ENCODE measurements around the gene DLGAP5.

Gene DLGAP5

DNA sequence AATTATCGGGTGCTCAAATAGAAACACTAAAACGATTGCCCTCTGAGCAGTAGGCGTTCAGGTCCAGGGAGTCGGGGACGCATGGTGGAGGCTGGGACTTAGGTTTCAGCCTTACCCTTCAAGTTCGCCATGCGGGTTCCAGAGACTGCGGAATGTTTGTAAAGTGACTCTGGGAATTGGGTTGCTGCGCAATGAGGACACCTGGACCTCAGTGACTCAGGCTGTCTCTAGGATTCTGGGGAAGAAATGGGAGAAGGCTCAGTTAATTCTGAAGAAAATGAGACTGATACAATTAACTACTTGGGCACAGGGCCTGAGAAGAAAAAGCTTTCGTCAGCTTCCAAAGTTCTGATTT lies 61.2 kb downstream of the DLGAP5 start:
- in situ Hi-C loops (cut with MboI; ENCODE audit: low sequenced_read_pairs): no loop called here

GRCh38 chr14:55129428-55130195 lies 61.8 kb downstream of the DLGAP5 start:
- in situ Hi-C loops (cut with MboI; ENCODE audit: low sequenced_read_pairs): no loop called here

GRCh38 chr14:55129086-55129427 lies 62.3 kb downstream of the DLGAP5 start, which contains the start of gene LGALS3:
Gene LGALS3, plus strand, starts transcription at chr14:55129252. Its CDS starts 8,122 bp downstream, at chr14:55137374.
- in situ Hi-C loops (cut with MboI; ENCODE audit: low sequenced_read_pairs): no loop called here

- in situ Hi-C loops (cut with MboI; ENCODE audit: low sequenced_read_pairs): no loop called here
Measured at GRCh38 chr14:55128386-55129085, 62.8 kb downstream of the DLGAP5 start.

GRCh38 chr14:55127460-55127951 lies 63.9 kb downstream of the DLGAP5 start:
- in situ Hi-C loops (cut with MboI; ENCODE audit: low sequenced_read_pairs): no loop called here

DNA sequence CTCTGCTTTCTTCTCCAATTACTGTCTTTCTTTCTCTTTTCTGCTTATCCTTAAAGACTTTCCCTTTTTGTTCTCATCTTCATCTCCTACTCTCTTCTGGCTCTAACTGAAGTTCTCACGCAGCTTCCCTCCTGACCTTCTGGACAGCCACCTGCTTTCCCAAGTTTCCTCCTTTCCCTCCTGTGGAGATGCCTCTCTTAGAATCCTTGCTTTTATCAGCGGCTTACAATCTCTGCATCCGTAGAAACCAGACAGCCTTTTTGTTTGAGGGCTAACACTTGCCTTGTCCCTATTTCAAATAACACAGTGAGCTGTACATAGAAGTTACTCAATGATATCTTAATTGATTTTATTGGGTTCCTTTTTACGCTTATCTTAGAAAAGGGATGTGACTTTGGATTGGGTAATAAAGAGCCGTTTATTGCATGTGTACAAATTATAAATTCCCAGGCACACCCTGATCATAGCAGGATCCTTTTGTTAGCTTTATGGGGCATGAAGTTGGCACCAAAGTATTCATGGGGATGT lies 64.4 kb downstream of the DLGAP5 start:
- in situ Hi-C loops (cut with MboI; ENCODE audit: low sequenced_read_pairs): no loop called here

- in situ Hi-C loops (cut with MboI; ENCODE audit: low sequenced_read_pairs): no loop called here
Measured at GRCh38 chr14:55126034-55126433, 65.4 kb downstream of the DLGAP5 start.

- in situ Hi-C loops (cut with MboI; ENCODE audit: low sequenced_read_pairs): no loop called here
Measured at GRCh38 chr14:55125403-55125802, 66.0 kb downstream of the DLGAP5 start.

- in situ Hi-C loops (cut with MboI; ENCODE audit: low sequenced_read_pairs): no loop called here
Measured at GRCh38 chr14:55124774-55125386, 66.5 kb downstream of the DLGAP5 start.

GRCh38 chr14:55123852-55124639 lies 67.3 kb downstream of the DLGAP5 start:
- in situ Hi-C loops (cut with MboI; ENCODE audit: low sequenced_read_pairs): no loop called here

DNA sequence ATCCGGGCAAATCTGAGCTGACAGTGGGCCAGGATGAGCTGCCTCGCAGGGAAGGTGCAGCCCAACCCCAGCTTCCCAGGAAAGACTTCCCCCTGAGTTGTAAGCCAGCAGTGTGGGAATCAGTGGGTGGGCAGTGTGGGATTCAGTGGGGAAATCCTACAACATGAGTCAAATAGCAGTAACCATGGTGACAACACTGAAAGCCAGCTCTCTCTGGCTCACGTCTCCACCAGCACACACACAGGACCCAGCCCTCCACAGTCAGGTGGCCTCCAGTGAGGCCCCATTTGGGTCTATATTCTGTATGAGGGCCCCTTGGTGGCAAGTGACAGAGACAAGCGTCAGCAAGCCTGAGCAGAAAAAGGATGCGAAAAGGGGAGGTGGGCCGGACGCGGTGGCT lies 68.3 kb downstream of the DLGAP5 start:
- in situ Hi-C loops (cut with MboI; ENCODE audit: low sequenced_read_pairs): no loop called here

DNA sequence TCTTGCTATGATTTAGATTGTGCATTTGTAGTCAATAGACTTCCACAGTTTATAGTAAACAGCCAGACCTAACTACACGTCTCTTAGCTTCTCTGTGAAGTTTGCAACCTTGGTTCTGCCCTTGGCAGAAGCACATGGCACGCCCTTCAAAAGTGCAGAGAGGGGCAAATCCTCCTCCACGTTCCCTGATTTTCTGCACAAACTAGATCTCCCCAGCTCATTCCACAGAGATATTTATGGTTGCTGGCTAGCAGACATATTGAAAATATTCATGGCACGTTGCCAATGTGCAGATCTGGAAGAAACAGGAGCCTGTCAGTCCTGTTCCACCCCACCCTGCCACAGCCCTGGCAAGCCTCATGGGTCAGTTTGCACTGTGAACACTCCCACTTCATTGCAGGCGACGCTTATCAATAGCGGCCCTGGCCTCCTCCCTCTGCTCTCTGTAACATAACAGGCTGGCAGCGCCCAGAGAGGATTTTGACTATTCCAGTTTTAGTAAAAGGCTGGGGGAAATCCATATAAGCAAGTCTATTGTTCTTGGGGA lies 68.9 kb downstream of the DLGAP5 start:
- in situ Hi-C loops (cut with MboI; ENCODE audit: low sequenced_read_pairs): no loop called here

GRCh38 chr14:55121628-55122439 lies 69.6 kb downstream of the DLGAP5 start:
- in situ Hi-C loops (cut with MboI; ENCODE audit: low sequenced_read_pairs): no loop called here

DNA sequence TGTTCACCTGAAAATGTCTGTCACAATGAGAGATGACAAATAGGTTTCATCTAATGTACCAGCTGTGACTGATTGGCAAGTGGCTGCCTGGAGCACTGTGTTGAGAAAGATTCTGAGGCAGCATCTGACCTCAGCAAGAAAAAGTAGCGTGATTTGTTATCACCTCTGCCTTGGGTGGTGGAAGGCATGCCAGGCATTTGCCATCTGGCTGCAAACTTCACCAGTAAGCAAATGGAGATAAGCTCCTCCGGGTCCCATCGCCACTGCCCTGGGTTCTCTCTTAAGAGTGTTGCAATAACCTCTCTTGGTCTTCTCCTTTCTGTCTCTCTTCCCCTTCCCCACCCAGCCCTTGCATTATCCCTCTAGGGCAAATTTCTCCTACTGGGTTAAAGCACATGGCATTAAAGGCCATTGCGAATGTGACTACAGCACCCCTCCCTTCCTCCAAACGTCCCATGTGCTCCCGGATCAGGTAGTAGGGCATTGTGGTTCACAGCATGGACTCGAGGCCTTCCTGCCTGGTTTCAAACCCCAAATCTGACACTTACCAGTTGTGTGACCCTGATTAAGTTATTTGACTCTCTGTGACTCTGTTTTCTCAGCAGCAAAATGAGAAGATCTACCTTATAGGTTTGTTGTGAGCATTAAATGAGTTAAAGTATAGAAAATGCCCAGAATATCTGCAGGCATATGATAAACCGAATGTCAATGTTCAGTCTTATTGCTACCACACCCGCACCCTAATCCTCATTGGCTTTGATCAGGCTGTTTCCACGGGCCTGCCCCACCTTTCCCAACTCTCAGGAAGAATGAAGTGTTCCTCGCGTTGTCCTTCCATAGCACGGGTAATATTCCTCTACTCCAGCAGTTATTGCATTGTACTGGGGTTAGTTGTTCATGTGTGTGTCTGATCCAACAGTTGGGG lies 70.6 kb downstream of the DLGAP5 start:
- in situ Hi-C loops (cut with MboI; ENCODE audit: low sequenced_read_pairs): no loop called here

DNA sequence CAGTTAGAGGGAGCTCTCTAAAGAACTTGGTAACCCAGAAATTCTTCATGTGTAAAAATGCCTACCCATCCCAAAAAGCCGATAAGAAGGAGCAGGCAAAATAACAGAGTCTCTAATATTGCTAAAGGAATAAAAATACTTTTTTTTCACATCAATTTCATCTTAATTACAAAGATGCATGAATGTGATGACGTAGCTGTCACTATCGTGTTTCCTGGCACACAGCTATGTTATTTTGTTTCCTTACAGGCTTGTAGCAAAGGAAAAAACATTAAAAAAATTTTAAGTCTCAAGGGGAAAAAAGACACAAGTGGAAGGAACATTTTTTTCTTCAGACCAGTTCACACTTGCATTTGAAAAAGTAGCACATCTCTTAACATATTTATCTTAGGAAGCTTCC lies 72.6 kb downstream of the DLGAP5 start:
- in situ Hi-C loops (cut with MboI; ENCODE audit: low sequenced_read_pairs): no loop called here

- in situ Hi-C loops (cut with MboI; ENCODE audit: low sequenced_read_pairs): no loop called here
Measured at GRCh38 chr14:55117803-55118441, 73.5 kb downstream of the DLGAP5 start.

DNA sequence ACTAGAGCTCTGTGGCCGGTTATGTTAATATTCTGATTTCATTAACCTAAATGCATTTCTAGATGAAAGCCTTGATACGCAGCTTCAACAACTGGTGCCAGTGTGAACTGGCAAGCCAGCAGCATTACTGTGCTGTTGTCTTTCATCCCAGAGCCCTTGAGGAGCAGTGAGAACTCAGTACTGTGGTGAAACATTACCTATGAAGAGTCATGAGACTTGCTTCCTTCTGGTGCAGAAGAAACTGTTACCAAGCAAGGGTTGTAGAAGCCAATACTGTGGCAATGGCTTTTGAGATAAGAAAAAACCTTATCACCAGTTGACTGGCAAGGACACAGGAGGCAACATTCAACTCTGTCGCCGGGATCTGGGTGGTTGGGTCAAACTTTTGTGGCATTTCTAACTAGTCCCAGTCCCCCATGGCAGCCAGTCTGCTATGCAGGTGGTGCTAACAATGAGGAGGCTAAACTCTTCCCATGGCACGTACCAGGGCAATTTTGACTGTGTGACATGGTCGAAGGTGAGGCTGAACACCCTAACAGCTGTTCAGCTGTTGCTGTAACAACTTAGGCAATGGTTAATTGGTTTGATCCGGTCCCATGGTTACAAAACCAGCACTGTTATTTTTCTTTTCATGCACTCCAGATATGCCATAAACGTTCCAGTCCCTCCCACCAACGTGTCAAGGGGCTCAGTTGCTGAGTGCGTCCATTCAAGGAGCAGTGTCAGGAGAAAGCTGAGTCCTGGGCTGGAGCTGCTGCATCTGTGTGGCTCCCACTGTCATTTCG lies 74.9 kb downstream of the DLGAP5 start:
- in situ Hi-C loops (cut with MboI; ENCODE audit: low sequenced_read_pairs): no loop called here
